Stimulated activated CD4-positive, alpha-beta T cell treated with anti-CD3 and anti-CD28 coated beads, Interleukin-2, amount 100 ng/mL, for 4 hours (primary cell): ENCODE data around the gene ABO.
"Not testable (repeated sequence)": the region's sequence is repeated elsewhere in the genome, so short reads cannot be mapped to it uniquely, and the experiment has no call there.

ENCODE experiments used
- DNase-seq: peaks from one replicate; pipeline ENCODE4 v3.0.0-alpha.2; 2020; ENCODE audit warnings: low read depth

ABO gene

DNA sequence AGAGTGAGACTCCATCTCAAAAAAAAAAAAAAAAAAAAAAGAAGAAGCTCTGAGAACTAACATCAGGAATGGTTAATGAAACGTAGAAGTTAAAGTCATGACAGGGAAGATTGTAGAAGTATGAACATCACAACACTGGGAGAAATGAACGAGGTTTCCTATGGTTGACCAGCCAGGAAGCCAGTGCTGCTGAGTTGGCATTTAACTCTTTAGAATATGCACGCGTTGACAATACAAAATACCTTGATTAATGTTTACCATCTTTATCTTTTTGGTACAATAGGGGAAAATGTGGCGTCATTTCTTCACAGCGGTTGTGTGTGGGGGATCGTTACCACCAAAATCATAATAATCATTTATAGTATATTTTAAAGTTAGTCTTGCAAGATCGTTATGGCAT is 32.0 kb downstream of the ABO start:
- DNase-seq: no peak

DNA sequence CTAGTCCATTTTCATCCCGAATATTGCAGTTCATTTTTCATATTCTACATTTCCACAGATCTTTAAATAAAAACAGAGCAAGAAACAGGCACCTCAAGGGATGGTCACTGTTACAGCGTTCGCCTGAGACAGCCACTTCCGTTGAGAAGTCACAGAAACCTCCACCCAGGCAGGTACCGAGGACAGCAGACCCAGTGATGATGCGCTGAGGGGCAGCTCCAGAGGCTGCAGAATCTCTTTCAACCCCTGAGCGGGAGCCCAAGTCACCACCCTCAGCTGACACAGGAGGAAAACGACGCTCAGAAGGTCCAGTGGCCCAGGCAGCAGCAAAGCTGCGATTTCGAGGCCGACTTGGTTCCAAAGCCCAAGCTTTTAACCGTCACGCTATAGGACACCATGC is 32.8 kb downstream of the ABO start:
- DNase-seq: no peak

DNA sequence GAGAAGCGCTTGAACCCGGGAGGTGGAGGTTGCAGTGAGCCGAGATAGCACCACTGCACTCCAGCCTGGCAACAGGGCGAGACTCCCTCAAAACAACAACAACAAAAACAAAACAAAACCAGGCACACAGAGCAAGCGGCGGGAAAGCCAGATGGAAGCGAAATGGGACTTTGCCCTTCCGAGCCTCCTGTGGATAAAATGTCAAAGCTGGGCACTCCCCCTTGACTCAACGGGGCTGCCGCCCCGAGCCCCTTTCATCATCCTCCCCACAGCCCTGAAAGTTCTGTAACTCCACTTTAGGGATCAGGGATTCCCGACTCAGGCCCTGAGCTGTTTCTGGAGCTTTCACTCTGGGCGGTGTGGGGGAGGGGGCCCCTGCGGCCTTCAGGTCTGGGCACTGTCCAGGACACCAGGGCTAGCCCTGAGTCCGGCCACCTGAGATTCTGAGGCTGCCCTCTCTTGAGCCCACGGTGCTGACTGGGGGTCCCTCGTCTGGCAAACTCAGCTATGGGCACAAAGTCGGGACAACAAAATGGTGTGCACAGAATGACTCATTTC is 35.4 kb downstream of the ABO start:
- no peak for DNase-seq

DNA sequence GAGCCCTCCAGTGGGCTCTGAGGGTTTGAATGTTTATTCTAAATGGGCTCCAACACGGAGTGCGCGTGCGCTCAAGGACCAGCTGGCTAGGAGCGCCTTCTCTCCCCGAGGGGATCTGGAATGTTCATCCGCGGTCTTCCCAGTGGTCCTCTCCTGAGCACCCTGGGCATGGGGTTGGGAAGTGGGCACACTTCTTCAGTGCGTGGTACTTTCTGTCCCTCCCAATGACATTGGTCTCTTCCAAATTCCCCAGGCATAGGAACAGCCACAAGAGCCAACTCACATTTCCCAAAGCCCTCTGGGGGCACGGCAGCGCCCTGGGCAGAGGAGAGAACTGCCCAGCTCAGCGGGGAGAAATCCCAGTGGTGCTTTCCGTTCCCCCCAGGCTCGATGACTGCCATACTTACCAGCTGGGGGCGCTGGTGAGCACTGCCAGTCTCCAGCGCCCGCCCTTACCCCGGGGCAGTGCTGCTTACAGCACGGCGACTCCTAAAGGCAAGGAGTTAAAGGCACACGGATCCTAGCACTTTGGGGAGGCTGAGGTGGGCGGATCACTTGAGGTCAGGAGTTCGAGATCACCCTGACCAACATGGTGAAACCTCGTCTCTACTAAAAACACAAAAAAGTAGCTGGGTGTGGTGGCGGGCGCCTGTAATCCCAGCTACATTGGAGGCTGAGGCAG is 36.0 kb downstream of the ABO start:
- DNase-seq: peak; percentile 46

DNA sequence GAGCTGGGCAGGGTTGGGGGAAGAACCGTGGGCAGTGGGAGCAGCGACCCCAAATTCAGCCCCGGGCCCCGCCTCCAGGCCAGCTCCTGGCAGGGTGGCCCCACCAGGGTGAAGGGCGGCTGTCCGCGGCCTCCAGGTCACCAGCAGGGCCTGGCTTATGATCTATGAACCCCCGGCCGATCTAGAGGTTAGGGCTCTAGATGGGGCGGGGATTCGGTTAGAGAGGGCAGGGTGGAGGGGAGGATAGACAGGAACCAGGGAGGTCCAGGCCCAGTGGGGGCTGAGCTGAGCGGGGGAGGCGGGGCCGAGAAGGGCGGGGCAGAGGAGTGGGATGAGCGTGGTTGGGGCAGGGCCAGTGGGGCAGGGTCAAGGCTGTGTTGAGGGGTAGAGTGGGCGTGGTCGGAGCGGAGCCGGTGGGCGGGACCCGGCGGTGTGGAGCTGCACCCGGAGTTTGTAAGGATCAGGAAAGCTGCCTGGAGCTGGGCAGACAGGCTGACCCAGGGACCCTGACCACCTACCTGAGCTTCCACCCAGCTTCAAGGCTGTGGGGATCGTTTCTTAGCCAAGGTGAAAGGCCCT is 36.6 kb downstream of the ABO start:
- no peak for DNase-seq

DNA sequence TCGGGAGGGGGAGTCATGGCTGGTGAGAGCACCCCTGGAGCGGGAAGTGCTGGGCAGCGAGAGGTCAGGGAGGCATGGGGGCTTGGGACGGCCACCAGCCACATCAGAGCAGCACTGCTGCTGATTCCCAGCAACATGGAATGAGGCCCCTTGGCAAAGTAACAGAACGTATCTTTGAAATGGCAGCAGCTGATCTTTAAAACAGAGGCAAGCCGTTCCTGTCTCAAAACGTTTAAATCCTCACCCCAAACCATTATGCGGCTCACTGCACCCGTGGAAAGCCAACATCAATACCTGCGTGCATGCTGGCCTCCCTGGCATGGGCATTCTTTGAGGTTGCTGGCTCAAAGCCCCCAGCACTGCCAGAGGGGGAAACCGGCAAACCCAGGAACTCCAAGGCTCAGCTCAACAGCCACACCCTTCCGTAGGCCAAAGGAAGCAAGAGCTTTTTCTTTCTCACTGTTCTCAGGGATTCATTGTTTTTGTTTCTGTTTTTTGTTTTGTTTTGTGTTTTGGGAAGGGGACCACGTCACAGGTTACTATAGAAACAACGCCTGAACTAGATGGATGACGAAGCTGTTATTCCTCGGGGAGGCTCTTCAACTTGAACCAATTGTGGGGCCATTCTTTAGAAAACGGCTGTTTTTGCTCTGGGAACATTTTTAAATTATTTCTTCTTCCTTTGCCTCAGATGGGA is 37.8 kb downstream of the ABO start:
- DNase-seq: no peak

DNA sequence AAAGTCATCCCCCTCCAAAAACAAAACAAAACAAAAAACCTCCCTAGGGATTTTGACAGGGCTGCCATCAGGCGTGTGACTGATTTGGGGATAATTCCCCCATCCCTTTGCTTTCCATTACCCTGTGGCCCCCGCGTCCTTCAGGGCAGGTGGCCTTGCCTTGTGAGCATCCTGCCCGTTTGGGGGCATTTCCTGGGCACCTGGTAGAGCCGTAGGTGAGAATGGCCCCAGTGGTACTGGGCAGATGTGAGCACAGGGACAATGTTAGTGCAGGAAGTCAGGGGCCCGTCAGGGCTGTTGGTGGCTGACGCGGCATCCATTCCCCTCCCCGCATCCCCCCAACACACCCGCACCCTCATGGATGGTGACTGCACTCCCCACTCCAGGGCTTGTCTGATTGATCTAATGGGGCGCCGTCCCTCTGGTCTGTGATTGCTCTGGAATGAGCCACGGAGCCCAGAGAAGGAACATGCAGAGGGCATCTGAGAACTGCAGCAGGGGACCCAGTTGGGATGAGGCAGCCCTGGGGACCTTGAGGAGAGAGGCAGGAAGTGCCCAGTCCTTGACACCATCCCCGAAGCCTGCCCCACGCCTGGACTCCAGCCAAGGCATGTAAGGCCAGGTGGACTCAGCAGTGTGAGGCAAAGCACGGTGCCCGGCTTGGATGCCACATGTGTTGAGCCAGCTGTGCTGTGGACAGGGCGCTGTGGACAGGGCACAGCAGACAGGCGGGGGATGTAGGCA is 38.5 kb downstream of the ABO start:
- DNase-seq: not testable (repeated sequence)

DNA sequence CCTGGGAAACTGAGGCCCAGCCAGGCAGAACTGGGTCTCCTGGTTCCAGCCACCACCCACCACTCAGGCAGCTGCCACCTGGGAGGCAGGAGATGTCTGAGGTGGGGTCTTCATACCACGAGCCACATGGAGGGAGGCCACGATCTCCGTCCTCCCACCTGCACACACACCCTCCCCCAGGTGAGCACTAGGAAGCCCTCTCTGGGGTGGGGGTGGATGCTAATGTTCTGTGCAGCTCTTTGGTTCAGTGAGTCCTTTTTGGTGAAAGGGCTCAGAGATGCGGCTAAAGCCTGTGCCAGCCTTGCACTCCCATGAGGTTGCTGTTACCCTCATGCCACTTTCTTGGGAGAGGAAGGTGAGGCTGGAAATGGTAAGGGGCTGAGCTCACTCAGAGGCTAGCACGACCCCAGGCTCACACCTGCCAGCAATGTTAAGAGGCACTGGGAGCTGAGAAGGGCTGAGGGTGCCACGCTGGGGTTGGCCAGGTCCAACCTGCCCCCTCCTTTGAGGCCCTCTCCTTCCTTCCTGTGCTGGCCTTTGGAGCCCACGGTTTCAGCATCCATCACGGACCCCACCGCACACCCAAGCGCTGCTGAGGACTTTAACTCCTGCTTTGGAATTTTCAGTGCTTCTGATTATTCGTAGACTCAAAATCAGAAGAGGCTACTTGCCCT is 39.3 kb downstream of the ABO start:
- DNase-seq: no peak

DNA sequence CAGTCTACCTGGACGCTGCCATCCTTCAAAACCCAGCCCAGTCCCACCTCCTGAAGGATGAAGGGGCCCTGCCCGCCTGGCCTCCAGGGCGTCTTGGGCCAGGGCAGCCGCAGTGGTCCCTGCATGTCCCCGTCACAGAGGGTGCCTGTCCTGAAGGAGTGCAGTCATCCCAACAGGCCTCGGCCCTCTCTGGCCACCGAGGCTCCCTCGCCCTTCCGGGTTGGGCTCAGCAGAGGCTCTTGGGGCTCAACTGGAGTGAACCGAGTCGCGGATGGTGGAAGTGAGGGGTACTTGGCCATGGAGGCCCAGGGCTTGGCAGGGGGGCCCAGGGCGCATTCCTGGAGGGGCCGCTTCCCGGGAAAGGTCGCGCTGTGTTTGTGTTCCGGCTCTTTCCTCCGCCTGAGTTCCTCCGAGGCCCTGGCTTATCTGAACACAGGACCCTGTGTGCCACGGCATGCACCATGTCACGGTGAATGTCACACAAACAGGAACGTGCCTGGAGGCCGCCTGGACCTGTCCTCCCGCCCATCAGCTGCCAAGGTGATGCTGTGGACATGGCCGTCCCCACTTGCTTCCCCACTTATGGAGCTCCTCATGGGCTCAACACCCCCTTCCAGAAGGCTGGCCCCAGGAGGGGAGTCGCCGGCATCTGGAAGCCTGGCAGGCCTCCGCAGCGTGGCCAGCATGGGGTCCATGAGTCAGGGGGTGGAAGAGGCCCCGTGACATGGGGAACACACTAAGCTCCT is 40.3 kb downstream of the ABO start:
- no peak for DNase-seq

DNA sequence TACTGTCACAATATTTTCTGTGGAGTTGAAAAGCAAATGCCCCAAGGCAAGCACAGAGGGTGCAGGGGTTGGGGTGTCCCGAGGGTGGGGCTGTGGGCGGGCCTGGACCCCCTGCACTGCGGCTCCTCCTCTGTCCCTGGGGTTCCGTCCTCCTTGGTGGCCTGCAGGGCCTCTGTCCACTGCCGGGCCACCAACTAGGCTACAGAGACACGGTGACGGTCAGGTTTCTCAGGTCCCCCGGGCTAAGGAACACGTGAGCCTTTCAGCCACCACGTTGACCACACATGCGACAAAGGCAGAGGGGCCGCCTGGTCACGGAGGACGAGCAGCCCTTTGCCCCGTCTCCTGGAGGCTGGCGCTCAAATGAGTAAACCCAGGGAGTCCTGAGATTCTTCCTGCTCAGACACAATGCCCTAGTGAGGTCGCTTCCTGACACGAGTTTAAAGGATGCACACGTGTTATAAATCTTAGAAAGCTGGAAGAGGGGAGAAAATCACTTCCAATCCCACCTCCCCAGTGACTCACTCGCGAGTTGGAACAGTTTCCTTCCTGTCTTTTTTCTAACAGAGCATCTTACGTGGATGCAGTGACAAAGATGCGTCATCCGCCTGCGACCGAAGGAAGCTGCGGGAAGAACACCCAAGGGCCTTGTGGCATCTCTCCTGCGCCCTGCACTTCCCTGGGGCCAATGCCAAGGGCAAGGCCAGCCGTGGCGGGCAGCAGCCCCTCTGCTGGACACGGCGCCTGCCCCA is 41.1 kb downstream of the ABO start:
- no peak for DNase-seq

DNA sequence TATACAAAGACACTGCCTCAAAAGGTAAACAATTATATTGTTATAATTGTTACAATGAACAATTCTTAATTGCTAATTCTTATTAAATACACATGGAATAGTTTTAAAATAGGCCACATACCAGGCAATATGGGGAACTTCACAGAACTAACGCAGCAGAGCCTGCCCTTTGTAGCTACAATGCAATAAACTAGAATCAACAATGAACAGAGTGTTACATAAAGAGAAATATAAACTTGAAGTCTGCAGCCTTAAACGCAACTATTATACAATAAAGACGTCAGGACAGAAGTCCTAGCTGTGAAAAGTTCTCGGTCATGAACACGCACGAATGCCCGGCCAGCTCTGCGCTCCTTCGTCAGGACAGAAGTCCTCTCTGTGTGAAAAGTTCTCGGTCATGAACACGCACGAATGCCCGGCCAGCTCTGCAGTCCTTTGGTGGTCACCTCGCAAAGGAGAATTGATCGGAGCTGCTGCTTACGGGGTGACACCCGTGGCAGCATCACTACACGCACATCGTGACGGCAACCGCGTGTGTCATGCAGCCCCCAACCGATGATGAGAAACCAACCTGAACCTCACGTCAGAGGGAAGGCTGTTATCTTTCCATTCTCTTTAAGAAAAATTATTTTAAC is 43.0 kb downstream of the ABO start:
- DNase-seq: not testable (repeated sequence)

DNA sequence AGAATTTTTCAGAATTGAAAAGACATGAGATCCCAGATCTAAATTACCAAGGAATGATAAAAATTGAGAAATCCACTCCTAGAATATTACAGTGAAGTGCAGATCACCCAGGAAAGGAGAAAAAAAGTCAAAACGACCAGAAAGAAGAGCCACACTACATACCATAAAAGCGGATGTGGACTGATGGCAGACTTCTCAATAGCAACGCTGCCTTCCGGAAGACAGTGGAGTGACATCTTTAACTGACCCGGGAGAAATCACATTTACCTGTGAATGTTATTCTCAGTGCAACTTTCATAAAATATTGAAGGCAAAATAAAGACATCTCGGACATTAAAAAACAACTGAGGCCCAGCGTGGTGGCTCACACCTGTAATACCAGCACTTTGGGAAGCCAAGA is 44.5 kb downstream of the ABO start:
- DNase-seq: not testable (repeated sequence)

DNA sequence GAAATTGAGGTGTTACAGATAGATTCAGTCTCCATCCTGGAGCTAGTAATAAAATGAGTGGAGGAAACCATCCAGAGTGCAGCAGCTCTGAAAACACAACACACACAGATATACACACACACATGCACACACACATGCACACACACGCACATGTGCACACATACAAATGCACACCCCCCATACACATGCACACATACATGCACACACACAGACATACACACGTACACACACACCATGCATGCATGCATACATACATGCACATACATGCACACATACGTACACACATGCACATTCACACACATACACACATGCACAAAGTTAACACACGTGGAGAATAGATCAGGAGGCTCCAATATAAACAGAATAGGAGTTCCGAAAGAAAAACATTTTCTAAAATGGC is 44.9 kb downstream of the ABO start:
- no peak for DNase-seq

DNA sequence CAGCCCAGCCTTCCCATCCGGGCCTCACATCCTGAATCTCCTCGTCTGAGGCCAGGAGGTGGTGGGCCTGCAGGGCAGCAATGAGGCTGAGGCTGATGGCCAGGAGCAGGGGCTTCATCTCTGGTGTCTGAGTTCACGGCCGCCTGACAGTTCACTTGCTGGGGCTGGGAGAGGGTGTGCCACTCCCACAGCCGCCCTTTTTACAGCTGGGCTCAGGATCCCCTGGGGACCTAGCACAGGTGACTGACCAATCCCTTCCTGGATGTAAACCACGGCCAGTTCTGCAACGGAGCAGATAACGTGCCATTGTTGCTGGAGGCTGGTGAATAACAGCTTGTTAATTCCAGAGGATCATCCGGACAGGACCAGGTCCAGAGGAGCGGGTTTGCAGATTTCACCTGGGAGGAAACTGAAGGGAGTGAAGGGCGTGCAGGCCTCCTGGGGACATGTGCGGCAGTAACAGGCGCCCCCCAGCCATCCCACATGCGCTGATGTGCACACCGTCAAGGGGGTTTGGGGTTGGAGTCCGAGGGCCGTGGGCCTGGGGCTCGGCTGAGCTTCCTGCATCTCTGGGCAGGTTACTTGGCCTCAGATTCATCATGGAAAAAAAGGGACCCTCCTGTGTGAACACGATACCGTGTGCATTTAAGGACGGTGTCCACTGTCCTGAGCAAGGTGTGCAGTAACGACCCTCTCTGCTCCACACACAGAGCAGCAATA is 46.4 kb downstream of the ABO start:
- not testable (repeated sequence) for DNase-seq

DNA sequence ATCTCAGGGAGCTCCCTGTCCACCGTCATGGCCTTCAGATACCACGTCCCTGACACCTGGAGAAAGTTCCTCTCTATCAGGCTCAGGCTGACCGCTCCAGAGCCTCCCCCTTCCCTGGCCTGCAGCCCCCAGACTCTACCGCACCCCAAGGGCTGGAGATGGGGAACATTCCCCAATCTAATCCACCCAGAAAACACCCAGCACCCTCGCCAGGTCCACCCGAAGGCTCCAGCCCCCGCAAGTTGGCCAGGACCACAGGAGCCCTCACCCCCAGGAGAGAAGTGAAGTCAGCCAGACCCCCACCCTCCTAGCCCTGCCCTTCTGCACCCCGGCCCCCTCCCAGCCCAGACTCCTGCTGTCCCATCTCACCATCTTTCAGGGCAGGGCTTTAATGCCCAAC is 47.0 kb downstream of the ABO start:
- not testable (repeated sequence) for DNase-seq

DNA sequence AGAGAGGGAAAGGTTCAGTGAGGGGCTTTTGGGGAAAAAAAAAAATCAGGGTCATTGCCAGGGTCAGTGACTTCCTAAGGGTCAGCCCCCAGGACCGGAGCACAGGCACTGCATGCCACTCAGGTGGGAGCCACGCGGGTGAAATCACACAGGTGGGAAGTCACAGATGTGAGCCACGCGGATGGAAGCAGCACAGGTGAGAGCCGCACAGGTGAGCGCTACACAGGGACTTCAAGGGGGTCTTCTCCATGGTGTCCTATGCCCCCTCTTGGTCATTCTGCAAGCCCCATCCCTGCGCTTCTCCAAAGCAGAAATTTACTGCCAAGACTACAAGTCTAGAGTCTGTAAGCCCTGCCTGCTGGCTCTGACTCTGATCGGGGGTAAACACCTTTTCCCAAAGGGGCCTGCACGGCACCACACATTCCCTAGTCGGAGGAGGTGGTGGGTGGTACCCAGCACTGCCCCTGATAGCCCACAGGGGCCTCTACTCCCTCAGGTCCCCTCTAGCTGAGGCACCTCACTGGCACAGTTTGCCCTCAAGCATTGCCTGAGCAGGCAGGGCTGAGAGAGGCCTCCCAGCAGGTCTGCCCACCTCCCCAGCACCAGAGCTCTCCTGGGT is 47.6 kb downstream of the ABO start:
- no peak for DNase-seq

DNA sequence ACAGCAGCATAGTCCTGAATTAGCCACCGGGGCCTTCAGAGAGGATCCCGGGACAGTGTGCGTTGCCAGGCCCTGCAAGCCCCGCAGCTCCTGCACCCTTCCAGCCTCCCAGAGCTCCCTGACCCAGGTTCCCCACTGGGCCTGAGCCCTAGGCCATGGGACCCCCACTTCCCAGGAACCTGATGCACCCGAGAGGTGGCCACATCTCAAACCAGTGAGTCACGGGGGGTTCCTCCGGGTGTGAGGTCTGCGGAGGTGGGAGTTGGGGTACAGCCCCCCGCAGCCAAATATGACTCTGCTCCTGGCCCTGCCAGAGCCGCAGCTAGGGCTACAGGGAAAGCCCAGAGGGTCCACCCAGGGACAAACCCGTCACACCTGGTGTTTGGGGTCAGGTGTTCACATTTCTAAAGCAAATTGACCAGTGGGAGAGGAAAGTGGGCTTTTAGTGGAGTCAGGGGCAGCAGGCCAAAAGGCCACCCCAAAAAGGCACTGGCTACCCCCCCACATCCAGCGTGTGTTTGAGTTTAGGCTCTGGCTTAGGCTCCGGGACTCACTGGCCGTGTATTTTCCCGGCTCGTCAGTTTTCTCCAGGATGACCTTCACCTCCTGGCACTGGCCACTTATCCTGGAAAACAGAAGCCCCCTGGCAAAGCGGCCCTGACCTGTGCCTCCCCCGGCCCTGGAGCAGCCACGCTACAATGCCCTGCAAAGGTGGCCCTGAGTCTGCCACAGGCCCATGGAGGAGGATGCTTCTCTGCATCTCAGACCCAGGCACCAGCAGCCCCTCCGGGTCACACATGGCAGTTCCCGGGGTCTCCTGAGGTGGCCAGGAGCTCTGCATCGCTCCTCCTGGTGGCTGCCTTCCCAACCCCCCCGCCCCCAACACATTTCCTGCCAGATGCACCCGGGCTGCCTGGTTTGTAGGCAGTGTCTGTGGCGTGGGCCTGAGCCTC is 48.5 kb downstream of the ABO start:
- no peak for DNase-seq
